GM18505 (cell line): ENCODE measurements around the gene LMAN1L.

ENCODE experiments used
- ATAC-seq: cut with Tn5 transposase; IDR thresholded peaks from one replicate; pipeline ENCODE4 v1.9.1; 2021; ENCODE audit not compliant: unreplicated experiment
- POLR2A ChIP-seq: IDR thresholded peaks from 4 replicates; pipeline ENCODE4 v1.6.1; 2011; ENCODE audit warnings: borderline replicate concordance; ENCODE audit not compliant: insufficient read depth, insufficient read length; ENCODE audit errors: extremely low read depth

The LMAN1L gene

DNA sequence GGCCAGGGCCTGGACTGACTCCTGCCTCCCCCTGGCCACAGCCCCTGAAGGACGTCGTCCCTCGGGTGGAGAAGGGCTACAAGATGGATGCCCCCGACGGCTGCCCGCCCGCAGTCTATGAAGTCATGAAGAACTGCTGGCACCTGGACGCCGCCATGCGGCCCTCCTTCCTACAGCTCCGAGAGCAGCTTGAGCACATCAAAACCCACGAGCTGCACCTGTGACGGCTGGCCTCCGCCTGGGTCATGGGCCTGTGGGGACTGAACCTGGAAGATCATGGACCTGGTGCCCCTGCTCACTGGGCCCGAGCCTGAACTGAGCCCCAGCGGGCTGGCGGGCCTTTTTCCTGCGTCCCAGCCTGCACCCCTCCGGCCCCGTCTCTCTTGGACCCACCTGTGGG lies 10.3 kb upstream of the LMAN1L start:
- no peak for TF ChIP-seq POLR2A
- no peak for ATAC-seq

DNA sequence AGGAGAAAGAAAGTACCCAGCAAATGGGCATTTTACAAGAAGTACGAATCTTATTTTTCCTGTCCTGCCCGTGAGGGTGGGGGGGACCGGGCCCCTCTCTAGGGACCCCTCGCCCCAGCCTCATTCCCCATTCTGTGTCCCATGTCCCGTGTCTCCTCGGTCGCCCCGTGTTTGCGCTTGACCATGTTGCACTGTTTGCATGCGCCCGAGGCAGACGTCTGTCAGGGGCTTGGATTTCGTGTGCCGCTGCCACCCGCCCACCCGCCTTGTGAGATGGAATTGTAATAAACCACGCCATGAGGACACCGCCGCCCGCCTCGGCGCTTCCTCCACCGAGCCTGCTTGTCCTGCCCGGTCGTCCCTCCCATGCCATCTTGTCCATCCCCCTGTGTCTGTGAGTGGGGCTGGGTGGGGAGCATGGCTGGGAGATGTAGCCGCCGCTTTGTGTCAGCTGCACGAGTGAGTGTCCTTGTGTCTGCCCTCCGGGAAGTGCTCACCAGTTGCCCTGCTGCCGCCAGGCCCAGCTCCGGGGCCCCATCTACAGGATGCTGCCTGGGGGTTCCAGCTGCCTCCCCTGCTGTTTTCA lies 9.7 kb upstream of the LMAN1L start:
- no peak for ATAC-seq
- peak; percentile 22 for TF ChIP-seq POLR2A

DNA sequence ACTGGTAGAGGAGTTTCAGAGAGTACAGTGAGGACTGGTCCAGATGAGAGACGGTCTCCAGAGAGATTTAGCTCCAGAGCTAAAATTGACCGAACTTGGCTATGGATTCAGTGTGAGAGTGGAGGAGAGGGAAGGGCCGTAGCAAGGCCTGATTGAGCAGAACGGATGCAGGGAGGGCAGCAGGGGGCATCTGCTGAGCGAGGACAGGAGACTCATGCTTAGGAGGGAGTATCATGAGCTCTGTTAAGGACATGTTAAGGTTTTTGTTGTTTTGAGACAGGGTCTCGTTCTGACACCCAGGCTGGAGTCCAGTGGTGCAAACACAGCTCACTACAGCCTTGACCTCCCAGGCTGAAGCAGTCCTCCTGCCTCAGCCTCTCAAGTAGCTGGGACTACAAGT lies 7.7 kb upstream of the LMAN1L start:
- no peak for ATAC-seq
- TF ChIP-seq POLR2A: no peak

DNA sequence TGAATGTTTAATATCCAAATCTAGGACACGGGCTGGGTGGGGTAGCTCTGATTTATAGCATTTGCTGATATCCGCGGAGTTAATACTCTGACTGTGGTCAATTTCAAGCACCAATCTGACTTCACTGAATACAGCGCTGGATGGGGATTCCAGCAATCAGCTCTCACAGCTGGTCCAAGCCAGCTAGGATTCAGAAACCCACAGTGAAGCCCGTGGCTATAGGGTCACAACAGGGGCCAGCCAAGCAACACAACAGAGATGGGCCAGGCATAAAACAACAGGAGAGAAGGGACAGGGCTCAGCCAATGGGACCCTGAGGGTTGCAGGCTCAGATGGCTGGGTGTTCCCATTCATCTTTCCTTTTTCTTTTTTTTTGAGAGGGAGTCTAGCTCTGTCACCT lies 5.4 kb upstream of the LMAN1L start:
- no peak for TF ChIP-seq POLR2A
- no peak for ATAC-seq

DNA sequence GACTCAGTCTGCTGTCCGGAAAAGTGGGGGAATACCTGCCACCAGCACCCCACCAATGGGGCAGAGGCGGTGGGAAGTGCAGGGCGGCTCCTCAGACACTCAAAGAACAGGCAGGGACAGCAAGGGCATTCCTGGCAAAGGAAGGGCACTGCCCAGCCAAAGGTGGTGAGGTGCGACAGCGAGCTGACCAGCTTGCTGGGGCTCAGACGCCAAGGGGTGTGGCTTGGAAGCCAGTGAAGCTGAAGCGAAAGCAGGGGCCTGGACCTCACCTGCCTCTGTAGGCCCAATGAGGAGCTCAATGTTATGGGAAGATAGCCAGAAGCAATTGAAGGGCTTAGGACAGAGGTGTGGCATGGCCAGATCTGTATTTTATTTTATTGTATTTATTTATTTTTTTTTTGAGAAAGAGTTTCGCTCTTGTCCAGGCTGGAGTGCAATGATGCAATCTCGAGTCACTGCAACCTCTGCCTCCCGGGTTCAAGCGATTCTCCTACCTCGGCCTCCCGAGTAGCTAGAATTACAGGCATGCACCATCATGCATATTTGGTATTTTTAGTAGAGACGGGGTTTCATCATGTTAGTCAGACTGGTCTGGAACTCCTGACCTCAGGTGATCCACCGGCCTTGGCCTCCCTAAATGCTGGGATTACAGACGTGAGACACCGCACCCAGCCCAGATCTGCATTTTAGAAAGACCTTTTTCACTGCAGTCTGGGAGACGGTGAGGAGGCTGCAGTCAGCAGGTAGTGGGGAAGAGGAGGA lies 4.4 kb upstream of the LMAN1L start:
- no peak for TF ChIP-seq POLR2A
- no peak for ATAC-seq

DNA sequence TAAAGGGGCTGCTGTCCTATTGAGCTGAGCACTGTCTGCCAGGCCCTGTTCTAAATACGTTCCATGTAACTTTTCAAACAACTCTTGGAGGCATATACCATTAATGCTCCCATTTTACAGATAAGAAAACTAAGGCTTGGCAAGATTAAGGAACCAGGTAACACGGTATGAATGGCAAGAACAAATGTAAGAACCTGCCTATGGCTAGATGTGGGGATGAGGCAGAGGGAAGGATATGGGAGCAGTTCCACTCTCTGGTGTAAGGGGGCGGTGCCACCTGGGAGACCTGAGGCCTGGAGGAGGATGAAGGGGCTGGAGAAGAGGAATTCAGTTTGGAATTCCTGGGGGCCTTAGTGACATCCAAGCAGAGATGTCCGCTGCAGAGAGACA lies 3.8 kb upstream of the LMAN1L start:
- TF ChIP-seq POLR2A: no peak
- no peak for ATAC-seq

DNA sequence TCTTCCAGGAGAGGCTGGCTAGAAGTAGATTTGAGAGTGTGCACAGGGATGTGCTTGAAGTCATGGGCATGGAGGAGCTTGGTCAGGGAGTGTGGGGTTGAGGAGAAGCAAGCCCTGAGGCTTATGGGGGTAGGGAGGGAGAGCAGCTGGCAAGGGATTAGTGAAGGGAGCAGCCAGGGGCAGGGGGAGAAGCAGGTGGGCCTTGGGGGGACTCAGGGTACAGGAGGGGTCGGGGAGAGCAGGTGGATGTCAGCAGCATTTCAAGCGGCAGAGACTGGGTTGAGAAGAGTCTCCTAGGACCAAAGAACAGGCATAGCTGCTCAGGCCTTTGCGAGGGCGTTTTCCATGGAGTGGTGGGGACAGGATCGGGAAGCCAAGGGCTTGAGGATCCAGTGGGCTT lies 3.4 kb upstream of the LMAN1L start:
- no peak for TF ChIP-seq POLR2A
- ATAC-seq: no peak

DNA sequence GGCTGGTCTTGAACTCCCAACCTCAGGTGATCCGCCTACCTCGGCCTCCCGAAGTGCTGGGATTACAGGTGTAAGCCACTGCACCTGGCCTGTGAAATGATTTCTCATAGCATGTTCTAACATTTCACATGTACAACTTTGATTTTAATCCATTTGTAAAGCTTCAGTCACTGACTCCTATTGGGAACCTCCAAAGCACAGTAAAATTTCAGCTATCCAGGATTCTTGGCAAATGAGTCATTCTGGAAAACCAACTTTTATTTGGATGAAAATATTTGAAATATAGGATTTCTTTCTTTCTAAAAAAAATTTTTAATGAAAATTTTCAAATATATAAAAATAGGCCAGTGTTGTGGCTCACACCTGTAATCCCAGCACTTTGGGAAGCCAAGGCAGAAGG lies 2.7 kb upstream of the LMAN1L start:
- no peak for TF ChIP-seq POLR2A
- ATAC-seq: no peak

DNA sequence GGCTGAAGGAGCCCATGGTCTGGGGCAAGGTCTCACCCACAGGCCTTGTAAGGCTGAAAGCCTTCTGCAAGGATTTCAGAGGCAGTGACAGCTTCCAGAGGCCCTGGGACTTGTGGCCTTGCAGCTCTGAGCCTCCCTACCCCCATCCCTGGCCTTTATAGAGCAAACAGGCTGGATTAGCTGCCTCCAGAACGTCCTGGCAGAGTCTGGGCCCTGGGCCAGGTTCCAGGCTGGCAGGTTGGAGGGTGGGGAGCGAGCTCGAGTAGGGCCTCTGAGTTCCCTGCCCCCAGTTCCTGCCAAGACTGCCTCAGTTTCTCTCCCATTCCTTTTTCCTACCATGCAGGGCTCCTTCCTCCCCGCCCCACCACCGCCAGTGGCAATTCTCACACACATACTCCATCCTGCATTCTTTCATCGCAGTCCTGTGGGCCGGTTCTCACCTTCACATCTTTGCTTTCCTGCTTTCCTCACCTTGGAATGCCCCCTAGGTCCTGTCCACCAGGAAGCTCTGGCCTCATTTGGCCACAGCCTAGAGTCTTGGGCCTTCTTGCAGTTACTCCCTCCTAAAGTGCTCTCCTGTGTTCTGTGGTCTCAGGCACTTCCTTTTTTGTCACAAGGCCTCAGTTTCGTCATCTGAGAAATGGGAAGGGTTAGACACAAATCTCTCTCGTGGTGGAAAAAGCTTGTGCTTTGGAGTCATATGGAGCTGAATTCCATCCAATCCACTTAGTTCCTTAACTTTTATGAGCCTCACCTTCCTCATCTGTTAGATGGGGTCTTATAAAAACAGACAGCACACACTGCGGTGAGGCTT lies 2.7 kb downstream of the LMAN1L start:
- ATAC-seq: no peak
- no peak for TF ChIP-seq POLR2A

DNA sequence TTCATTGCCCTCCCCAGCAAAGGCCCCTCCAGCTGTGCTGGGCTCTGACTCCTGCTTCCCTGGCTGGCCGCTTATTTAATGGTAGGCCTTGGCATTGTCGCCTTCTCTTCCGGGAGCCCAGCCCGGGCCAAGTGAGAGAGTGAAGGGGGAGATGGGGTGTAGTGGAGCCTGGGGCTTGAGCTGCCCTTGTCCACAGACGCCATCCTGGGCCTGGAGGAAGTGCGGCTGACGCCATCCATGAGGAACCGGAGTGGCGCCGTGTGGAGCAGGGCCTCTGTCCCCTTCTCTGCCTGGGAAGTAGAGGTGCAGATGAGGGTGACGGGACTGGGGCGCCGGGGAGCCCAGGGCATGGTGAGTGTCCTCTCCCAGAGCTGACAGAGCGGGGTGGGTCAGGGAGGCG lies 3.3 kb downstream of the LMAN1L start:
- TF ChIP-seq POLR2A: no peak
- no peak for ATAC-seq

DNA sequence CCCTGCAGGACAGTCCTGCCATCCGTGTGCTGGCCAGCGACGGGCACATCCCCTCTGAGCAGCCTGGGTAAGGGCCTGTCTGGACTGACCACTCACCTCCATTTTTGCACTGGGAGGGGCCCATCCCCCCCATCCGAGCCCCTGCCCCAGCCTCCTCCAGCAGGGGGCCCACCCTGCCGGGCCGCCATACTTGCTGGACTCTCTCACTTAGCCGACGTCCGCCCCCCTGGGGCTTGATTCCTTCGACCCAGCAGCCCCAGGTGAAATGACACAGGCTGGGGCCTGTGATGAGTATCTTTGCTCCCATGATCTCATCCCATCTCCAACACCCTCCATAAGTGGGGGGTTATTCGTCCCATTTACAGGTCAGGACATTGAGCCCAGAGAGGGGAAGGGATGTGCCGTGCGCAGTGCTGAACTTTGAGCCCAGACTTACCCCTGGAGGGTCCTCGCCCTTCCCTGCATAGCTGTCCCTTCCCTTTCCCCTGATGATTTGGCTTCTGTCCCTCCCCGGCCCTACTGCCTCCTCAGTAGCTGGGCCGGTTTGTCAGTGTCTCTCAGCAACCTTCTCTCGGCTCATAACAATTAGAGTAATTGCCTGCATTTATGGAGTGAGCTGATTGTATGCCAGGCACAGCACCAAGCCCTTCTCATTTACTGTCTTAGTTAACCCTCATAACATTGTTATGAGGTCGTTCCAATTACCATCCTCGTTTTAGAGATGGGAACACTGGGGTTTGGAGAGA lies 4.2 kb downstream of the LMAN1L start:
- no peak for ATAC-seq
- no peak for TF ChIP-seq POLR2A

DNA sequence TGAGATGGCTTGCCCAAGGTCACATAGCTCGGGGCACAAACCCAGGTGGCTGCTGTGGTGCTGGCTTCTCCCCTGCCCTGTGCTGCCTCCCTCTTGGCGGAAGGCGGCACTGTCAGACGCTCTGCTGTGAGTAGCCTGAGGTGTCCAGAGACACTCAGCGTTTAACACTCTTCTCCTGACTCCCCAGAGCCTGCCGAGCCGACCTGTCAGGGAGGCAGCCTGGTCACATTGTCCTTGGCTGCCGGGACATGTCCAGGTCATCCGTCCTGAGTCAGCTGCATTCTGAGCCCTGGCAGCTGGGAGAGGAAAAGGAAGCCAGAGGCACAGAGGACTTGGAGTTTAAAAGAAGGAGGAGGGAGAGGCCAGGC lies 4.7 kb downstream of the LMAN1L start:
- no peak for TF ChIP-seq POLR2A
- no peak for ATAC-seq

DNA sequence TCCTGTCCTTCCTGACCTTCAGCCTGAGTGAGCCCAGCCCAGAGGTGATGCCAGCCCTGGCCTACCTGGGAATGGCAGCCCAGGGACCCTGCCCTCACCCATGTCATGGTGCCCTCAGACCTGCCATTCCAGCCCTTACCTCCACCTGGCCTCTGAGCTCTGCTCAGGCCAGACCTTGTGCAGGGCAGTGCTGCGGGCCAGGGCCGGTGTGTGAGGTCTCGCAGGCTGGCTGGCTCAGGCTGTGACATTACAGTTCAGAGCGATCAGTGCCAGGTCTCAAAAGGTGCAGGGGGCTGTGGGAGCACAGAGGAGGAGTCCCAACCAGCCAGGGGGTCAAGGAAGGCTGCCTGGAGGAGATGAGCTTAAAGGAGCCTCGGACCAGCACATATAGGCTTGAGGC lies 7.4 kb downstream of the LMAN1L start:
- TF ChIP-seq POLR2A: no peak
- ATAC-seq: no peak
